ENCODE data around the gene UPK1B.

DNA sequence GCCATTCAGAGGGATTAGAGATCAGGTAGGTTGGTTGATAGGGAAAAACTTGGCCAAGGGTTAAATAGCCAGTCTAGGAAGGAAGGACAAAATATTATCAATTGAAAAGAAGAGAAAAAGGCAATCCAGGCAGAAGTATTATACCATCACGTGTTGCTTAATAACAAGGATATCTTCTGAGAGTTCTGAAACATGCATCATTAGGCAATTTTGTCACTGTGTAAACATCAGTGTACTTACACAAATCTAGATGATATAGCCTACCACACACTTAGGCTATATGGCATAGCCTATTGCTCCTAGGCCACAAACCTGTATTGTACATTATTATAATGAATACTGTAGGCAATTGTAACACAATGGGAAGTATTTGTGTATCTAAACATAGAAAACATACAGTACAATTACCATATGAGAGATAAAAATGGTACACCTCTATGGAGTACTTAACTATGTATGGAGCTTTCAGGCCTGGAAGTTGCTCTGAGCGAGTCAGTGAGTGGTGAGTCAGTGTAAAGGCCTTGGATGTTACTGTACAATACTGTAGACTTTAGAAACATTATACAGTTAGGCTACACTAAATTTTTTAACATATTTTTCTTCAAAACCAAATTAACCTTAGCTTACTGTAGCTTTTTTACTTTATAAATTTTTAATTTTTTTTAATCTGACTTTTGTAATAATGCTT, 24.8 kb upstream of the UPK1B start:
- TF ChIP-seq CTCF (IDR thresholded peaks at IDR 0.05) (no peak), ZFX (IDR thresholded peaks at IDR 0.05; ENCODE audit: borderline replicate concordance) (no peak)
